GM23338 (cell line): ENCODE results near the gene ESRRA. TPM values are rescaled to one million over a fixed set of nuclear protein-coding genes. Genes with fewer than 3 reads are reported as not detected.

ENCODE experiments used
- CREB1 ChIP-seq: fragments of 250-450 bp; sonication (Bioruptor Pico); IDR thresholded peaks from 2 replicates; pipeline ENCODE4 v1.5.0; 2020; ENCODE audit warnings: low read depth, mild to moderate bottlenecking, moderate library complexity
- ZNF462 ChIP-seq: fragments of 250-450 bp; sonication (Bioruptor Pico); IDR thresholded peaks from 2 replicates; pipeline ENCODE4 v1.5.0; 2020; ENCODE audit warnings: mild to moderate bottlenecking, moderate library complexity
- polyA plus RNA-seq: library from polyadenylated mRNA; unstranded; fragments of >200 nt; fragmentation: Nextera tagmentation; extraction: Ambion mirVana; gene quantifications from 2 replicates; pipeline ENCODE4 v1.2.1, GENCODE V29; 2016
- total RNA-seq: library from RNA; depleted of rRNA; stranded (reverse); fragments of >200 nt; shearing (Covaris generic); gene quantifications from 2 replicates; pipeline ENCODE4 v1.2.3, GENCODE V29; 2014
- TF ChIP-seq, protein P1 (sequence below): IDR thresholded peaks from one replicate; pipeline ENCODE4 v1.6.1; 2018; ENCODE audit warnings: antibody characterized with exemption; ENCODE audit not compliant: unreplicated experiment
- TF ChIP-seq, protein P2 (sequence below): IDR thresholded peaks from 2 replicates; pipeline ENCODE4 v1.6.1; 2016; ENCODE audit warnings: antibody characterized with exemption

Gene ESRRA
- total and polyA plus RNA-seq, 2 experiments from 2014 or later, result 13.7 to 55.1 TPM

- TF ChIP-seq ZNF462 (CRISPR knock-in tag), result no peak
- TF ChIP-seq CREB1 (CRISPR knock-in tag), result no peak
- TF ChIP-seq, protein P1, sequence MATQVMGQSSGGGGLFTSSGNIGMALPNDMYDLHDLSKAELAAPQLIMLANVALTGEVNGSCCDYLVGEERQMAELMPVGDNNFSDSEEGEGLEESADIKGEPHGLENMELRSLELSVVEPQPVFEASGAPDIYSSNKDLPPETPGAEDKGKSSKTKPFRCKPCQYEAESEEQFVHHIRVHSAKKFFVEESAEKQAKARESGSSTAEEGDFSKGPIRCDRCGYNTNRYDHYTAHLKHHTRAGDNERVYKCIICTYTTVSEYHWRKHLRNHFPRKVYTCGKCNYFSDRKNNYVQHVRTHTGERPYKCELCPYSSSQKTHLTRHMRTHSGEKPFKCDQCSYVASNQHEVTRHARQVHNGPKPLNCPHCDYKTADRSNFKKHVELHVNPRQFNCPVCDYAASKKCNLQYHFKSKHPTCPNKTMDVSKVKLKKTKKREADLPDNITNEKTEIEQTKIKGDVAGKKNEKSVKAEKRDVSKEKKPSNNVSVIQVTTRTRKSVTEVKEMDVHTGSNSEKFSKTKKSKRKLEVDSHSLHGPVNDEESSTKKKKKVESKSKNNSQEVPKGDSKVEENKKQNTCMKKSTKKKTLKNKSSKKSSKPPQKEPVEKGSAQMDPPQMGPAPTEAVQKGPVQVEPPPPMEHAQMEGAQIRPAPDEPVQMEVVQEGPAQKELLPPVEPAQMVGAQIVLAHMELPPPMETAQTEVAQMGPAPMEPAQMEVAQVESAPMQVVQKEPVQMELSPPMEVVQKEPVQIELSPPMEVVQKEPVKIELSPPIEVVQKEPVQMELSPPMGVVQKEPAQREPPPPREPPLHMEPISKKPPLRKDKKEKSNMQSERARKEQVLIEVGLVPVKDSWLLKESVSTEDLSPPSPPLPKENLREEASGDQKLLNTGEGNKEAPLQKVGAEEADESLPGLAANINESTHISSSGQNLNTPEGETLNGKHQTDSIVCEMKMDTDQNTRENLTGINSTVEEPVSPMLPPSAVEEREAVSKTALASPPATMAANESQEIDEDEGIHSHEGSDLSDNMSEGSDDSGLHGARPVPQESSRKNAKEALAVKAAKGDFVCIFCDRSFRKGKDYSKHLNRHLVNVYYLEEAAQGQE, result no peak
- TF ChIP-seq, protein P2, sequence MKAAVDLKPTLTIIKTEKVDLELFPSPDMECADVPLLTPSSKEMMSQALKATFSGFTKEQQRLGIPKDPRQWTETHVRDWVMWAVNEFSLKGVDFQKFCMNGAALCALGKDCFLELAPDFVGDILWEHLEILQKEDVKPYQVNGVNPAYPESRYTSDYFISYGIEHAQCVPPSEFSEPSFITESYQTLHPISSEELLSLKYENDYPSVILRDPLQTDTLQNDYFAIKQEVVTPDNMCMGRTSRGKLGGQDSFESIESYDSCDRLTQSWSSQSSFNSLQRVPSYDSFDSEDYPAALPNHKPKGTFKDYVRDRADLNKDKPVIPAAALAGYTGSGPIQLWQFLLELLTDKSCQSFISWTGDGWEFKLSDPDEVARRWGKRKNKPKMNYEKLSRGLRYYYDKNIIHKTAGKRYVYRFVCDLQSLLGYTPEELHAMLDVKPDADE, result no peak
Measured at GRCh38 chr11:64296236-64296635, 9.1 kb upstream of the ESRRA start (continued).
